ENCODE results near the gene RSU1.

RSU1 gene

GRCh38 chr10:16565604-16566003 is 251.6 kb downstream of the RSU1 start:
- H3K4me3 ChIP-seq (ENCODE audit: insufficient read depth, low read depth, low read length), result no peak overlapping the region
- H3K9me3 ChIP-seq (ENCODE audit: control insufficient read depth, low read length), result no peaks in the 10 kb centered on the region
- H3K27me3 ChIP-seq (ENCODE audit: control insufficient read depth, insufficient read depth, low read length, poor library complexity, severe bottlenecking), result no peaks in the 10 kb centered on the region
- H3K27ac ChIP-seq (ENCODE audit: insufficient read depth, low read depth, low read length, poor library complexity, severe bottlenecking), result no peak overlapping the region
- WGBS, 2 experiments, result 95% methylated on average over 2 to 3 of the region's 3 CpGs
- no peaks in the 10 kb centered on the region for H3K4me1 ChIP-seq (ENCODE audit: control insufficient read depth, insufficient read depth, low read length)
- no peaks in the 10 kb centered on the region for H3K36me3 ChIP-seq (ENCODE audit: control insufficient read depth, insufficient read depth, low read length)

GRCh38 chr10:16562891-16563290 is 254.3 kb downstream of the RSU1 start:
- no peaks in the 10 kb centered on the region for H3K9me3 ChIP-seq (ENCODE audit: control insufficient read depth, low read length)
- WGBS, 2 experiments, result 90 to 94% methylated on average over 6 of the region's 6 CpGs
- H3K36me3 ChIP-seq (ENCODE audit: control insufficient read depth, insufficient read depth, low read length), result no peaks in the 10 kb centered on the region
- no peak overlapping the region for H3K4me3 ChIP-seq (ENCODE audit: insufficient read depth, low read depth, low read length)
- no peaks in the 10 kb centered on the region for H3K4me1 ChIP-seq (ENCODE audit: control insufficient read depth, insufficient read depth, low read length)
- H3K27ac ChIP-seq (ENCODE audit: insufficient read depth, low read depth, low read length, poor library complexity, severe bottlenecking), result no peak overlapping the region
- H3K27me3 ChIP-seq (ENCODE audit: control insufficient read depth, insufficient read depth, low read length, poor library complexity, severe bottlenecking), result no peaks in the 10 kb centered on the region

GRCh38 chr10:16559236-16559773 is 257.9 kb downstream of the RSU1 start:
- WGBS, 2 experiments, result 88 to 90% methylated on average over 5 of the region's 5 CpGs
- Histone ChIP-seq H3K9me3 (ENCODE audit: control insufficient read depth, low read length) (no peaks in the 10 kb centered on the region), H3K27me3 (ENCODE audit: control insufficient read depth, insufficient read depth, low read length, poor library complexity, severe bottlenecking) (no peaks in the 10 kb centered on the region), H3K27ac (ENCODE audit: insufficient read depth, low read depth, low read length, poor library complexity, severe bottlenecking) (no peak overlapping the region), H3K36me3 (ENCODE audit: control insufficient read depth, insufficient read depth, low read length) (no peaks in the 10 kb centered on the region), H3K4me3 (ENCODE audit: insufficient read depth, low read depth, low read length) (no peak overlapping the region), H3K4me1 (ENCODE audit: control insufficient read depth, insufficient read depth, low read length) (no peaks in the 10 kb centered on the region)

GRCh38 chr10:16547973-16548372 is 269.3 kb downstream of the RSU1 start:
- Histone ChIP-seq H3K4me1 (ENCODE audit: control insufficient read depth, insufficient read depth, low read length) (no peaks in the 10 kb centered on the region), H3K27ac (ENCODE audit: insufficient read depth, low read depth, low read length, poor library complexity, severe bottlenecking) (no peak overlapping the region), H3K27me3 (ENCODE audit: control insufficient read depth, insufficient read depth, low read length, poor library complexity, severe bottlenecking) (no peaks in the 10 kb centered on the region), H3K9me3 (ENCODE audit: control insufficient read depth, low read length) (no peaks in the 10 kb centered on the region), H3K36me3 (ENCODE audit: control insufficient read depth, insufficient read depth, low read length) (no peaks in the 10 kb centered on the region), H3K4me3 (ENCODE audit: insufficient read depth, low read depth, low read length) (no peak overlapping the region)
- WGBS, 2 experiments, result 92% methylated on average over 3 of the region's 4 CpGs

- Histone ChIP-seq H3K9me3 (ENCODE audit: control insufficient read depth, low read length) (no peaks in the 10 kb centered on the region), H3K4me1 (ENCODE audit: control insufficient read depth, insufficient read depth, low read length) (no peaks in the 10 kb centered on the region), H3K4me3 (ENCODE audit: insufficient read depth, low read depth, low read length) (no peak overlapping the region), H3K27ac (ENCODE audit: insufficient read depth, low read depth, low read length, poor library complexity, severe bottlenecking) (no peak overlapping the region), H3K27me3 (ENCODE audit: control insufficient read depth, insufficient read depth, low read length, poor library complexity, severe bottlenecking) (no peaks in the 10 kb centered on the region), H3K36me3 (ENCODE audit: control insufficient read depth, insufficient read depth, low read length) (no peaks in the 10 kb centered on the region)
- WGBS, 2 experiments, result 56 to 64% methylated on average over 4 to 7 of the region's 7 CpGs
These were observed 272.0 kb downstream of the RSU1 start for GRCh38 chr10:16545116-16545736.

GRCh38 chr10:16544591-16544990 is 272.6 kb downstream of the RSU1 start:
- WGBS, 2 experiments, result 82 to 85% methylated on average over 3 to 4 of the region's 4 CpGs
- Histone ChIP-seq H3K27ac (ENCODE audit: insufficient read depth, low read depth, low read length, poor library complexity, severe bottlenecking) (no peak overlapping the region), H3K4me1 (ENCODE audit: control insufficient read depth, insufficient read depth, low read length) (no peaks in the 10 kb centered on the region), H3K9me3 (ENCODE audit: control insufficient read depth, low read length) (no peaks in the 10 kb centered on the region), H3K27me3 (ENCODE audit: control insufficient read depth, insufficient read depth, low read length, poor library complexity, severe bottlenecking) (no peaks in the 10 kb centered on the region), H3K36me3 (ENCODE audit: control insufficient read depth, insufficient read depth, low read length) (no peaks in the 10 kb centered on the region), H3K4me3 (ENCODE audit: insufficient read depth, low read depth, low read length) (no peak overlapping the region)

- WGBS, 2 experiments, result 94 to 97% methylated on average over 2 to 3 of the region's 3 CpGs
- H3K27me3 ChIP-seq (ENCODE audit: control insufficient read depth, insufficient read depth, low read length, poor library complexity, severe bottlenecking), result no peaks in the 10 kb centered on the region
- H3K9me3 ChIP-seq (ENCODE audit: control insufficient read depth, low read length), result no peaks in the 10 kb centered on the region
- H3K4me3 ChIP-seq (ENCODE audit: insufficient read depth, low read depth, low read length), result no peak overlapping the region
- no peak overlapping the region for H3K27ac ChIP-seq (ENCODE audit: insufficient read depth, low read depth, low read length, poor library complexity, severe bottlenecking)
- H3K36me3 ChIP-seq (ENCODE audit: control insufficient read depth, insufficient read depth, low read length), result no peaks in the 10 kb centered on the region
- no peaks in the 10 kb centered on the region for H3K4me1 ChIP-seq (ENCODE audit: control insufficient read depth, insufficient read depth, low read length)
These were observed 273.1 kb downstream of the RSU1 start for GRCh38 chr10:16544099-16544498.

Data from ectodermal cell (in vitro differentiated cells).